Measurements from ENCODE around the gene CDC42EP5.

DNA sequence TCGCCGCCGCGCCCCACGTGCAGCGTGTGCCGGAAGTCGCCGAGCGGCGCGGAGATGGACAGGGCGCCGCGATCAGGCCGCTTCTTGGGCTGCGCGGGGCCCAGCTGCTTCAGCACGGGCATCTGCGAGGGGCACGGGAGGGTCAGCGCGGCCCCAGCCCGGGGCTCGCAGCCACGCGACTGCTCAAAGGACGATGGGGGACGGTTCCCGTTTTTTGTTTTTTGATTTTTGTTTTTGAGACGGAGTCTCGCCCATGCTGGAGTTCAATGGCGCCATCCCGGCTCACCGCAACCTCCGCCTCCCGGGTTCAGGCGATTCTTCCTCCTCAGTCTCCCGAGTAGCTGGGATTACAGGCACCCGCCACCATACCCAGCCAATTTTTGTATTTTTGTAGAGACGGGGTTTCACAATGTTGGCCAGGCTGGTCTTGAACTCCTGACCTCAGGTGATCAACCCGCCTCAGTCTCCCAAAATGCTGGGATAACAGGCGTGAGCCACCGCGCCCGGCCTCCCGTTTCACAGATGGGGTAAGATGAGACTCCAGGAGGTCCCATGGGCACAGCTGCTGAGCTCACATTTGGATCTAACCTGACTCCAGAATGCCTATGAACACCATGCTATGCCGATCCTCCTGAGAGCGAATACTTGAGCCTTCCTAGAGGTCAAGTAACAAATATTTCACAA, 7.5 kb downstream of the CDC42EP5 start:
- TF ChIP-seq, protein P1, sequence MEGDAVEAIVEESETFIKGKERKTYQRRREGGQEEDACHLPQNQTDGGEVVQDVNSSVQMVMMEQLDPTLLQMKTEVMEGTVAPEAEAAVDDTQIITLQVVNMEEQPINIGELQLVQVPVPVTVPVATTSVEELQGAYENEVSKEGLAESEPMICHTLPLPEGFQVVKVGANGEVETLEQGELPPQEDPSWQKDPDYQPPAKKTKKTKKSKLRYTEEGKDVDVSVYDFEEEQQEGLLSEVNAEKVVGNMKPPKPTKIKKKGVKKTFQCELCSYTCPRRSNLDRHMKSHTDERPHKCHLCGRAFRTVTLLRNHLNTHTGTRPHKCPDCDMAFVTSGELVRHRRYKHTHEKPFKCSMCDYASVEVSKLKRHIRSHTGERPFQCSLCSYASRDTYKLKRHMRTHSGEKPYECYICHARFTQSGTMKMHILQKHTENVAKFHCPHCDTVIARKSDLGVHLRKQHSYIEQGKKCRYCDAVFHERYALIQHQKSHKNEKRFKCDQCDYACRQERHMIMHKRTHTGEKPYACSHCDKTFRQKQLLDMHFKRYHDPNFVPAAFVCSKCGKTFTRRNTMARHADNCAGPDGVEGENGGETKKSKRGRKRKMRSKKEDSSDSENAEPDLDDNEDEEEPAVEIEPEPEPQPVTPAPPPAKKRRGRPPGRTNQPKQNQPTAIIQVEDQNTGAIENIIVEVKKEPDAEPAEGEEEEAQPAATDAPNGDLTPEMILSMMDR (conservative IDR thresholded peaks at IDR 0.05; ENCODE audit: low read length): no peak
- no peak for TF ChIP-seq EZH2phosphoT487 (IDR thresholded peaks at IDR 0.05; ENCODE audit: borderline replicate concordance, low read depth, low read length)

All from OCI-LY7 (cell line).